ENCODE data around the gene TLE1. TPM values are rescaled to one million over a fixed set of nuclear protein-coding genes. Genes with fewer than 3 reads are reported as not detected.

The TLE1 gene
- total RNA-seq, 1 experiment from 2014 or later: 17.3 TPM

GRCh38 chr9:81609782-81610739, 79.3 kb downstream of the TLE1 start:
- POLR2A ChIA-PET: no interaction called here
- Histone ChIP-seq H3K79me2 (ENCODE audit: insufficient read depth, low read length) (no peaks in the 10 kb centered on the region), H3K4me2 (ENCODE audit: low read length) (no peak overlapping the region), H3K27me3 (ENCODE audit: insufficient read depth, low read length) (no peaks in the 10 kb centered on the region), H3K4me3 (replicated peaks in 1 of 2; ENCODE audit: low read depth in 1 of 2, low read length in 2 of 2) (no peak overlapping the region), H3K36me3 (ENCODE audit: control insufficient read depth in 1 of 2, insufficient read depth in 2 of 2, low read length in 2 of 2) (no peaks in the 10 kb centered on the region; a peak in 1 of 4 replicates), H3K9me3 (ENCODE audit: control insufficient read depth in 1 of 2, insufficient read depth in 1 of 2, low read depth in 1 of 2, low read length in 2 of 2) (no peaks in the 10 kb centered on the region), H3K27ac (ENCODE audit: low read depth, low read length) (no peak overlapping the region), H3K4me1 (ENCODE audit: control insufficient read depth in 1 of 2, insufficient read depth in 2 of 2, low read length in 2 of 2) (0 out of 4 replicates have a peak, but pooled peaks cover 0 to 4% of the 10 kb centered on the region in 2 experiments), H4K20me1 (ENCODE audit: insufficient read depth) (no peaks in the 10 kb centered on the region), H2AFZ (ENCODE audit: low read depth, low read length, poor library complexity, severe bottlenecking) (no peak overlapping the region), H3K9ac (ENCODE audit: low read length) (no peak overlapping the region), H3K9me2 (ENCODE audit: insufficient read depth) (no peaks in the 10 kb centered on the region)
- CTCF ChIA-PET: no interaction called here
- DNase-seq (ENCODE audit: low read depth, low spot score) (no peak), ATAC-seq (no peak)
- BruUV-seq (replicated peaks): no TSS peak
- TF ChIP-seq CEBPB (IDR thresholded peaks at IDR 0.05; ENCODE audit: low read depth) (no peak), EZH2 (IDR thresholded peaks at IDR 0.05) (no peak), EGR1 (IDR thresholded peaks at IDR 0.05; ENCODE audit: low read depth) (no peak), POLR2AphosphoS5 (IDR thresholded peaks at IDR 0.05; ENCODE audit: low read depth, low read length) (no peak), POLR2A (IDR thresholded peaks at IDR 0.05; ENCODE audit: borderline replicate concordance, extremely low read depth, insufficient read depth, insufficient read length) (no peak), ZNF274 (IDR thresholded peaks at IDR 0.05; ENCODE audit: low read depth, low read length) (no peak), ELF1 (IDR thresholded peaks at IDR 0.05; ENCODE audit: borderline replicate concordance, low read depth) (no peak), RAD21 (IDR thresholded peaks at IDR 0.05; ENCODE audit: low read depth) (no peak), ZBTB33 (IDR thresholded peaks at IDR 0.05; ENCODE audit: extremely low read depth, insufficient replicate concordance, low read length) (no peak), SRF (IDR thresholded peaks at IDR 0.05; ENCODE audit: low read depth) (no peak), SIN3A (IDR thresholded peaks at IDR 0.05; ENCODE audit: low read depth) (no peak), FOSL1 (IDR thresholded peaks at IDR 0.05; ENCODE audit: low read depth) (no peak), JUND (IDR thresholded peaks at IDR 0.05) (no peak), REST (IDR thresholded peaks at IDR 0.05; ENCODE audit: low read depth) (no peak), YY1 (IDR thresholded peaks at IDR 0.05; ENCODE audit: extremely low read depth, insufficient replicate concordance, low read depth, low read length) (no peak), ZFX (IDR thresholded peaks at IDR 0.05) (no peak), SP1 (IDR thresholded peaks at IDR 0.05; ENCODE audit: low read depth) (no peak), MAX (IDR thresholded peaks at IDR 0.05) (no peak)
- RAD21 ChIA-PET (ENCODE audit: low non-redundant PET in 1 of 2, low total read pairs in 2 of 2, uncharacterized antibody in 2 of 2, unreplicated experiment in 2 of 2): no interaction called here
- intact Hi-C loops (cut with micrococcal nuclease): no loop called here

All from HCT116 (cell line).